GM12878 (cell line): ENCODE data around the gene UBE2G2. TPM values are rescaled to one million over a fixed set of nuclear protein-coding genes. Genes with fewer than 3 reads are reported as not detected.

ENCODE experiments used
- ATAC-seq: fragments of 200-7000 bp; cut with Tn5 transposase; 3 replicates; pipeline ENCODE4 v1.9.1; 2020; ENCODE audit warnings: mild to moderate bottlenecking, moderate library complexity
- BruUV-seq: library from RNA; stranded (reverse); fragments of 400-500 nt; replicated peaks from 2 replicates; lab custom pipeline; 2021; lab: Mats Ljungman, UMichigan
- CTCF ChIA-PET: fragments of 300-600 bp; sonication (Branson Sonifier 250); formaldehyde crosslinking; extraction: SDS; loops from one replicate; lab custom pipeline; 2021; ENCODE audit warnings: inconsistent platforms; lab: Yijun Ruan, JAX
- POLR2A ChIA-PET: fragments of 350-600 bp; formaldehyde crosslinking; extraction: SDS; loops from one replicate; lab custom pipeline; 2021; ENCODE audit warnings: inconsistent platforms; lab: Charles Lee
- RAD21 ChIA-PET: fragments of 300-600 bp; sonication (Branson Sonifier 250); formaldehyde crosslinking; loops from one replicate; lab custom pipeline; 2023; ENCODE audit warnings: antibody characterized with exemption; ENCODE audit not compliant: unreplicated experiment; lab: Charles Lee
- SMC1A ChIA-PET: fragments of 300-600 bp; sonication (Branson Sonifier 250); formaldehyde crosslinking; loops from one replicate; lab custom pipeline; 2023; ENCODE audit not compliant: unreplicated experiment, uncharacterized antibody; lab: Charles Lee
- DNase-seq: peaks from one replicate; pipeline ENCODE4 v3.0.0-alpha.2; 2011; ENCODE audit warnings: low read depth, low spot score
- FAIRE-seq: peaks from 3 replicates; lab custom pipeline; 2011; peaks lifted over from hg19 to GRCh38; lab: Jason Lieb, UNC
- H2AFZ ChIP-seq: 2 replicates; pipeline ENCODE4 v1.6.0; 2011; ENCODE audit warnings: low read depth, low read length, control low read depth; ENCODE audit not compliant: control insufficient read depth
- H3K27ac ChIP-seq: 2 replicates; pipeline ENCODE4 v1.5.1; 2011; ENCODE audit warnings: control low read depth; ENCODE audit not compliant: control insufficient read depth, insufficient read depth
- H3K27me3 ChIP-seq, 2 experiments: replicated peaks in 1 of 2; 2 replicates each; pipeline versions ENCODE4 v1.6.0 to v1.6.1; 2011; ENCODE audit warnings: low read length in 1 of 2; ENCODE audit not compliant: control insufficient read depth in 2 of 2, insufficient read depth in 2 of 2
- H3K36me3 ChIP-seq, 2 experiments: 2 replicates each; pipeline ENCODE4 v1.5.1; 2011; ENCODE audit warnings: low read length in 1 of 2; ENCODE audit not compliant: control insufficient read depth in 2 of 2, insufficient read depth in 2 of 2
- H3K4me1 ChIP-seq: 2 replicates; pipeline ENCODE4 v1.6.1; 2011; ENCODE audit warnings: mild to moderate bottlenecking, low read length, moderate library complexity, mixed read lengths; ENCODE audit not compliant: control insufficient read depth, insufficient read depth
- H3K4me2 ChIP-seq: 2 replicates; pipeline ENCODE4 v1.6.0; 2011; ENCODE audit warnings: control low read depth; ENCODE audit not compliant: control insufficient read depth, insufficient read depth
- H3K4me3 ChIP-seq: fragments of 200-600 bp; sonication (generic); 2 replicates; pipeline ENCODE4 v1.5.1; 2016
- H3K79me2 ChIP-seq: 2 replicates; pipeline ENCODE4 v1.6.0; 2011; ENCODE audit warnings: low read length; ENCODE audit not compliant: control insufficient read depth, insufficient read depth
- H3K9ac ChIP-seq: 2 replicates; pipeline ENCODE4 v1.8.0; 2011; ENCODE audit warnings: low read length, control low read depth, mixed read lengths; ENCODE audit not compliant: control insufficient read depth, insufficient read depth
- H3K9me3 ChIP-seq: replicated peaks from 3 replicates; pipeline ENCODE4 v1.5.1; 2011; ENCODE audit warnings: mild to moderate bottlenecking, low read length; ENCODE audit not compliant: control insufficient read depth, insufficient read depth
- H4K20me1 ChIP-seq: 2 replicates; pipeline ENCODE4 v1.6.0; 2011; ENCODE audit not compliant: control insufficient read depth, insufficient read depth
- BACH1 ChIP-seq: fragments of 450-650 bp; IDR thresholded peaks from 2 replicates; pipeline ENCODE4 v1.6.1; 2017; ENCODE audit warnings: mild to moderate bottlenecking, borderline replicate concordance
- BCL11A ChIP-seq: IDR thresholded peaks from 2 replicates; pipeline ENCODE4 v1.6.1; 2011; ENCODE audit warnings: low read depth, low read length
- CREB1 ChIP-seq: IDR thresholded peaks from 2 replicates; pipeline ENCODE4 v1.6.1; 2012; ENCODE audit warnings: low read depth, mild to moderate bottlenecking, inconsistent platforms
- HCFC1 ChIP-seq: fragments of 150-350 bp; IDR thresholded peaks from 2 replicates; pipeline ENCODE4 v1.6.1; 2014; ENCODE audit warnings: low read length
- IKZF2 ChIP-seq, 2 experiments: fragments of 450-650 bp; IDR thresholded peaks; 2 replicates each; pipeline ENCODE4 v1.6.1; 2017; ENCODE audit warnings: mild to moderate bottlenecking in 2 of 2, moderate library complexity in 2 of 2
- JUND ChIP-seq: IDR thresholded peaks from 2 replicates; pipeline ENCODE4 v1.6.1; 2012; ENCODE audit warnings: low read depth, mild to moderate bottlenecking, low read length, improper control_type of control experiment, moderate library complexity
- MEF2B ChIP-seq: fragments of 450-650 bp; IDR thresholded peaks from 2 replicates; pipeline ENCODE4 v1.6.1; 2018; ENCODE audit warnings: mild to moderate bottlenecking, moderate library complexity; ENCODE audit not compliant: partially characterized antibody, poor library complexity, severe bottlenecking
- NRF1 ChIP-seq: conservative IDR thresholded peaks from 2 replicates; pipeline ENCODE4 v1.6.1; 2011; ENCODE audit warnings: mild to moderate bottlenecking, low read depth, low read length, improper control_type of control experiment
- PKNOX1 ChIP-seq: fragments of 450-650 bp; IDR thresholded peaks from 2 replicates; pipeline ENCODE4 v1.6.1; 2016; ENCODE audit warnings: mild to moderate bottlenecking
- SIN3A ChIP-seq: IDR thresholded peaks from 2 replicates; pipeline ENCODE4 v1.6.1; 2012; ENCODE audit warnings: low read depth, low read length, improper control_type of control experiment
- STAT1 ChIP-seq: fragments of 450-650 bp; conservative IDR thresholded peaks from 2 replicates; pipeline ENCODE4 v1.6.1; 2014; ENCODE audit warnings: antibody characterized with exemption, mild to moderate bottlenecking
- SUPT20H ChIP-seq: IDR thresholded peaks from 2 replicates; pipeline ENCODE4 v1.6.1; 2011; ENCODE audit warnings: low read depth, mild to moderate bottlenecking, low read length, moderate library complexity, borderline replicate concordance; ENCODE audit not compliant: control insufficient read depth
- SUZ12 ChIP-seq: fragments of 200-600 bp; sonication (generic); IDR thresholded peaks from one replicate; pipeline ENCODE4 v1.6.1; 2018; ENCODE audit warnings: antibody characterized with exemption, mild to moderate bottlenecking; ENCODE audit not compliant: unreplicated experiment
- TAF1 ChIP-seq: IDR thresholded peaks from 2 replicates; pipeline ENCODE4 v1.6.1; 2011; ENCODE audit warnings: mild to moderate bottlenecking, low read depth, low read length, borderline replicate concordance
- TARDBP ChIP-seq: IDR thresholded peaks from 2 replicates; pipeline ENCODE4 v1.6.1; 2016; ENCODE audit warnings: borderline replicate concordance
- TCF12 ChIP-seq: IDR thresholded peaks from 2 replicates; pipeline ENCODE4 v1.6.1; 2011; ENCODE audit warnings: low read depth, mild to moderate bottlenecking, low read length
- YBX1 ChIP-seq: fragments of 450-650 bp; IDR thresholded peaks from 2 replicates; pipeline ENCODE4 v1.6.1; 2016; ENCODE audit warnings: antibody characterized with exemption
- ZNF24 ChIP-seq: fragments of 450-650 bp; IDR thresholded peaks from 2 replicates; pipeline ENCODE4 v1.6.1; 2017; ENCODE audit warnings: antibody characterized with exemption, mild to moderate bottlenecking
- ZNF274 ChIP-seq: IDR thresholded peaks from one replicate; pipeline ENCODE4 v1.8.0; 2011; ENCODE audit not compliant: insufficient read length, insufficient read depth
- WGBS: methylation state at CpG from one replicate; pipeline ENCODE4 v1.1.6; 2016; ENCODE audit warnings: low lambda C conversion rate; ENCODE audit not compliant: insufficient replicate concordance, insufficient coverage; ENCODE audit errors: missing lambda C conversion rate; 5-methylcytosine and 5-hydroxymethylcytosine counted together
- in situ Hi-C: fragments of 300-500 bp; cut with MboI; formaldehyde crosslinking; loops from 9 replicates; pipeline ENCODE4 v1.14.3; 2018; ENCODE audit warnings: mixed read lengths
- intact Hi-C: fragments of 100-400 bp; cut with micrococcal nuclease; formaldehyde crosslinking; loops from one replicate; pipeline ENCODE4 v1.14.2; 2022; ENCODE audit not compliant: unreplicated experiment
- polyA plus RNA-seq, 11 experiments: library from polyadenylated mRNA; depleted of rRNA in 4 of 11; unstranded in 6 of 11; stranded (reverse) in 5 of 11; fragments of >200 nt; fragmentation: Nextera tagmentation in 4 of 11; fragmentation: Illumina TruSeq in 1 of 11; extraction: Ambion mirVana in 4 of 11; extraction: Trizol in 1 of 11; gene quantifications; 1 replicate in 1 of 11; 2 replicates in 10 of 11; pipeline versions ENCODE4 v1.2.1 to v1.2.3, GENCODE V29; 2011 to 2016; ENCODE audit warnings: inconsistent platforms in 2 of 11, missing spikeins in 2 of 11, low read depth in 1 of 11
- total RNA-seq, 4 experiments: library from RNA; depleted of rRNA in 3 of 4; stranded (reverse); fragments of >200 nt in 3 of 4; fragmentation: Illumina TruSeq in 1 of 4; extraction: Trizol in 1 of 4; gene quantifications; 2 replicates each; pipeline versions ENCODE4 v1.2.1 to v1.2.3, GENCODE V29; 2013 to 2021

The UBE2G2 gene
- total and polyA plus RNA-seq, 10 of the 15 experiments (the other 5 are each of a cell fraction or from before 2014, with no cell fraction given) = 27.0 to 139 (median 75.9) TPM

DNA sequence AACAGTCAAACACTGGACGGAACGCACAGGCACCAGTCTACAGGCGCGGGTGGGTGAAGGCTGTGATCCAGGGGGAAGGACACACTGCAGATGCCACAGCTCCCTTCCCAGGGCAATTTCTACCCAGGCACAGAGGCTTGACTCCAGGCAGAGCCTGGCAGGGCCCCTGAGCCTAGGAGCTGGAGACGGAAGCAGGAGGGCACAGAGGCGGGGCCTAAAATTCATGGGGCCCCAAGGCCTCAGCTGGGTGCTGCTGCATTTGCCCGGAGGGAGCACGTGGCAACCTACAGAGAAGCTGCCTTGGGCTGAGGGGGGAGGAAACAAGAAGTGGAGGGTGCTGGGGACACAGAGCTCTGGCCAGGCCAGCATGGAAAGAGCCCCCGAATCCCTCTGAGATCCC lies 41.2 kb downstream of the UBE2G2 start:
- Histone ChIP-seq H3K79me2 (no peaks in the 10 kb centered on the region), H3K36me3 (no peaks in the 10 kb centered on the region), H3K4me2 (no peak overlapping the region), H3K9me3 (no peaks in the 10 kb centered on the region), H3K4me1 (no peaks in the 10 kb centered on the region)
- CTCF ChIA-PET = interaction anchor here (0.6 to 1.1 kb wide), 2 partner anchors 33 to 368 kb away, joined by 3 read pairs; no protein-coding TSS in a partner anchor
- FAIRE-seq (no peak), DNase-seq (no peak)
- RAD21 ChIA-PET = no interaction called here
- no TSS peak for BruUV-seq
- POLR2A ChIA-PET = no interaction called here
- in situ Hi-C loops = no loop called here
- TF ChIP-seq TAF1 (no peak), TCF12 (no peak), STAT1 (no peak), ZNF274 (no peak), MEF2B (no peak), JUND (no peak), YBX1 (no peak)
- TF ChIP-seq, all 136 proteins: peak for 0
- SMC1A ChIA-PET = no interaction called here
- no peak overlapping the region for H3K9ac ChIP-seq
- ATAC-seq = no peak
- H3K27me3 ChIP-seq = no peaks in the 10 kb centered on the region
- 59% methylated on average over 9 of the region's 9 CpGs for WGBS
- H2AFZ ChIP-seq = no peak overlapping the region
- intact Hi-C loops = no loop called here
- H3K4me3 ChIP-seq = no peak overlapping the region
- H4K20me1 ChIP-seq = no peaks in the 10 kb centered on the region
- no peak overlapping the region for H3K27ac ChIP-seq

DNA sequence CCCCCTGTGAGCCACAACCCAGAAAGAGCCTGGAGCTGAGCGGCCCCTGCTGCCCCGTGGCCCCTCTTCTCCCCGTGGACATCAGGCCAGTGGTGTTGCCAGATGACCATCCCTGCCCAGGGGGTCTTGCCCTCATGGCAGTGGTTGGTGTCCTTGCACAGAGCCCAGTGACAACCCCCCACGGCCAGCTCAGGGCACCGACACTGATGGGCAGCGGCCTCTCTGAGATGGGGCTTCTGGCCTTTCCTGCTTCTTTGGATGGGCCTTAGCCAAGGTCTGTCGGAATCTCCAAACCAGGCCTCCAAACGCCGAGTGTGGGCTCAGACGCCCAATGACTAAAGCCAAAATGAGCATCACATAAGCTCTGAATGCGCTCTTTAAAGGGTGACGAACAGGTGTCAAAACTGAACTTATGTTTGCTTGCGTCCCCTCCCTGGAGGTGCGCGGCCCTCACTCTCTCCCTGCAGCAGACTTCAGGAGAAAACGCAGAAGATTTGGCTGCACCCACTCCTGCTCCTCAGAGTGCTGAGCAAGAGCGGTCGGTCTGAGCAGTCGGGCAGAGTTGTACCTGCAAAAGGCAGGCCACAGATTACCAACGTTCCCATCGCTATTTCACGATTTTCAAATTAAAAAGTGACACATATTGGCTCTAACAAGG lies 41.9 kb downstream of the UBE2G2 start:
- Histone ChIP-seq H3K9me3 (no peaks in the 10 kb centered on the region), H4K20me1 (no peaks in the 10 kb centered on the region), H3K4me1 (no peaks in the 10 kb centered on the region), H2AFZ (no peak overlapping the region), H3K27me3 (no peaks in the 10 kb centered on the region), H3K4me3 (no peak overlapping the region), H3K27ac (no peak overlapping the region), H3K4me2 (no peak overlapping the region), H3K9ac (no peak overlapping the region), H3K79me2 (no peaks in the 10 kb centered on the region), H3K36me3 (no peaks in the 10 kb centered on the region)
- intact Hi-C loops = no loop called here
- ChIA-PET POLR2A (no interaction called here), CTCF (no interaction called here), RAD21 (no interaction called here), SMC1A (no interaction called here)
- no TSS peak for BruUV-seq
- FAIRE-seq (no peak), ATAC-seq (no peak), DNase-seq (no peak)
- whole genome bisulfite sequencing = 64% methylated on average over 22 of the region's 22 CpGs
- in situ Hi-C loops = no loop called here
- TF ChIP-seq ZNF24 = no peak
- TF ChIP-seq NRF1 = no peak
- TF ChIP-seq ZNF274 = no peak
- TF ChIP-seq PKNOX1 = no peak
- no peak for TF ChIP-seq CREB1
- no peak for TF ChIP-seq SIN3A
- no peak for TF ChIP-seq TARDBP
- no peak for TF ChIP-seq BCL11A
- no peak for TF ChIP-seq SUZ12
- TF ChIP-seq SUPT20H = no peak
- no peak for TF ChIP-seq IKZF2 (IDR thresholded peaks at IDR 0.05)
- TF ChIP-seq HCFC1 = no peak
- TF ChIP-seq BACH1 = no peak
